Liver (tissue), 9 donors: ENCODE measurements around the gene MAP2K4. TPM values are rescaled to one million over a fixed set of nuclear protein-coding genes. Genes with fewer than 3 reads are reported as not detected.

ENCODE experiments used
- DNase-seq: peaks from one replicate; pipeline ENCODE4 v3.0.0-alpha.2; 2017; ENCODE audit warnings: low spot score
- H3K27ac ChIP-seq, 2 donors: one replicate each; pipeline ENCODE4 v1.7.0; 2013; ENCODE audit warnings: inconsistent platforms in 2 of 2, low read length in 2 of 2, control low read depth in 1 of 2, low read depth in 1 of 2, mild to moderate bottlenecking in 1 of 2
- H3K27me3 ChIP-seq, 4 donors: one replicate each; pipeline versions ENCODE4 v1.6.1 to v1.7.0; 2013; ENCODE audit warnings: low read length in 3 of 4, inconsistent platforms in 1 of 4, mild to moderate bottlenecking in 1 of 4, moderate library complexity in 1 of 4; ENCODE audit not compliant: control insufficient read depth in 4 of 4, insufficient read depth in 4 of 4
- H3K36me3 ChIP-seq, 4 donors: one replicate each; pipeline versions ENCODE4 v1.6.1 to v1.7.0; 2013; ENCODE audit warnings: low read length in 3 of 4, mild to moderate bottlenecking in 3 of 4, low read depth in 1 of 4, moderate library complexity in 1 of 4; ENCODE audit not compliant: control insufficient read depth in 4 of 4, insufficient read depth in 3 of 4
- H3K4me1 ChIP-seq, 4 donors: one replicate each; pipeline versions ENCODE4 v1.6.1 to v1.7.0; 2013; ENCODE audit warnings: low read length in 3 of 4, mild to moderate bottlenecking in 3 of 4, moderate library complexity in 1 of 4; ENCODE audit not compliant: control insufficient read depth in 4 of 4, insufficient read depth in 4 of 4
- H3K4me3 ChIP-seq, 3 donors: one replicate each; pipeline versions ENCODE4 v1.6.1 to v1.7.0; 2013; ENCODE audit warnings: low read length in 3 of 3, control low read depth in 1 of 3, low read depth in 1 of 3, mild to moderate bottlenecking in 1 of 3
- H3K9ac ChIP-seq, 2 donors: one replicate each; pipeline ENCODE4 v1.7.0; 2013; ENCODE audit warnings: low read length in 2 of 2, mild to moderate bottlenecking in 2 of 2, moderate library complexity in 2 of 2, control low read depth in 1 of 2, low read depth in 1 of 2
- H3K9me3 ChIP-seq, 4 donors: one replicate each; pipeline versions ENCODE4 v1.6.1 to v1.7.0; 2013; ENCODE audit warnings: low read length in 3 of 4; ENCODE audit not compliant: control insufficient read depth in 4 of 4
- EGR1 ChIP-seq, 2 donors: IDR thresholded peaks; 2 replicates each; pipeline ENCODE4 v1.6.1; 2016 to 2018; ENCODE audit warnings: antibody characterized with exemption in 2 of 2, low read depth in 2 of 2
- FOXA1 ChIP-seq: IDR thresholded peaks from 2 replicates; pipeline ENCODE4 v1.6.1; 2016; ENCODE audit warnings: antibody characterized with exemption
- FOXA2 ChIP-seq: IDR thresholded peaks from 2 replicates; pipeline ENCODE4 v1.6.1; 2016; ENCODE audit warnings: antibody characterized with exemption
- GABPA ChIP-seq, 2 donors: IDR thresholded peaks in 1 of 2; conservative IDR thresholded peaks in 1 of 2; 2 replicates each; pipeline ENCODE4 v1.6.1; 2016; ENCODE audit warnings: antibody characterized with exemption in 2 of 2, mild to moderate bottlenecking in 1 of 2, moderate library complexity in 1 of 2
- HNF4A ChIP-seq, 2 donors: conservative IDR thresholded peaks; 2 replicates each; pipeline ENCODE4 v1.6.1; 2016; ENCODE audit warnings: antibody characterized with exemption in 2 of 2, mild to moderate bottlenecking in 2 of 2
- HNF4G ChIP-seq: IDR thresholded peaks from 2 replicates; pipeline ENCODE4 v1.6.1; 2016; ENCODE audit warnings: antibody characterized with exemption
- RAD21 ChIP-seq, 2 donors: IDR thresholded peaks; 2 replicates each; pipeline ENCODE4 v1.6.1; 2016; ENCODE audit warnings: antibody characterized with exemption in 2 of 2, mild to moderate bottlenecking in 2 of 2
- SP1 ChIP-seq: IDR thresholded peaks from 2 replicates; pipeline ENCODE4 v1.6.1; 2018; ENCODE audit warnings: antibody characterized with exemption, mild to moderate bottlenecking
- TAF1 ChIP-seq: conservative IDR thresholded peaks from 2 replicates; pipeline ENCODE4 v1.6.1; 2016; ENCODE audit warnings: antibody characterized with exemption, mild to moderate bottlenecking
- YY1 ChIP-seq: IDR thresholded peaks from 2 replicates; pipeline ENCODE4 v1.6.1; 2016; ENCODE audit warnings: antibody characterized with exemption, mild to moderate bottlenecking
- WGBS: extraction: QIAGEN DNeasy Blood & Tissue Kit; methylation state at CpG from one replicate; pipeline ENCODE4 v1.1.7; 2013; 5-methylcytosine and 5-hydroxymethylcytosine counted together
- polyA plus RNA-seq, 2 donors: library from polyadenylated mRNA; stranded (reverse) in 1 of 2; unstranded in 1 of 2; fragments of 200-250 nt in 1 of 2; fragments of >200 nt in 1 of 2; fragmentation: Nextera tagmentation in 1 of 2; extraction: Ambion mirVana in 1 of 2; gene quantifications; one replicate each; pipeline versions ENCODE4 v1.2.1 to v1.2.3, GENCODE V29; 2013 to 2015
- total RNA-seq, 2 donors: library from RNA; depleted of rRNA; stranded (reverse); fragments of >200 nt; gene quantifications; one replicate each; pipeline ENCODE4 v1.2.3, GENCODE V29; 2014
- TF ChIP-seq, protein P1 (sequence below): IDR thresholded peaks from 2 replicates; pipeline ENCODE4 v1.6.1; 2016; ENCODE audit warnings: antibody characterized with exemption
- TF ChIP-seq, protein P2 (sequence below): IDR thresholded peaks from 2 replicates; pipeline ENCODE4 v1.6.1; 2016; ENCODE audit warnings: antibody characterized with exemption, mild to moderate bottlenecking
- TF ChIP-seq, protein P3 (sequence below): IDR thresholded peaks from 2 replicates; pipeline ENCODE4 v1.6.1; 2016; ENCODE audit warnings: antibody characterized with exemption
- TF ChIP-seq, protein P4 (sequence below): IDR thresholded peaks from 2 replicates; pipeline ENCODE4 v1.6.1; 2016; ENCODE audit warnings: antibody characterized with exemption
- donor health status: healthy.
- donor health status: healthy.
- donor health status: healthy.
- donor health status: healthy.
- donor health status: healthy.

The MAP2K4 gene
- total and polyA plus RNA-seq, 4 donors: 9.2 to 23.8 (median 14.7) TPM

DNA sequence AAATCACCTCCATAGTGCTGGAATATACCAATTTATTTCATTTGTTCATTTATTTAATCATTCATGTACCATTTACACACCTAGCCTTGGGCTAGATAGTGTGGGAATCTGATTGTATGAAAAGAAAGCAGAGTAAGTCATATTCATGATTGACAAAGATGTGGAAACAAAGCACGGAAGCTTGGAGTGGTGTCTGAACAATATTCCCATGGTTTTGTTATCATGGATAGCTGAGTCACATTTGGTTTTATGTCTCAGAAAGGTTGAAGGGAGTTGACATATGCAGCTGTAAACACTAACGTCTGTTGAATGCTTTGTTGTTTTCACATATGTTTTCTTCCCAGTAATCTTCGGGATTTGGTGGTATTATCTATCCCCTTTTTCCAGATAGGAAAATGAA, 76.6 kb downstream of the MAP2K4 start:
- TF ChIP-seq FOXA2 (no peak), YY1 (no peak), EGR1 (IDR thresholded peaks at IDR 0.05; ENCODE audit: low read depth in 2 of 2) (no peak), TAF1 (no peak), HNF4G (no peak)
- TF ChIP-seq, protein P1, sequence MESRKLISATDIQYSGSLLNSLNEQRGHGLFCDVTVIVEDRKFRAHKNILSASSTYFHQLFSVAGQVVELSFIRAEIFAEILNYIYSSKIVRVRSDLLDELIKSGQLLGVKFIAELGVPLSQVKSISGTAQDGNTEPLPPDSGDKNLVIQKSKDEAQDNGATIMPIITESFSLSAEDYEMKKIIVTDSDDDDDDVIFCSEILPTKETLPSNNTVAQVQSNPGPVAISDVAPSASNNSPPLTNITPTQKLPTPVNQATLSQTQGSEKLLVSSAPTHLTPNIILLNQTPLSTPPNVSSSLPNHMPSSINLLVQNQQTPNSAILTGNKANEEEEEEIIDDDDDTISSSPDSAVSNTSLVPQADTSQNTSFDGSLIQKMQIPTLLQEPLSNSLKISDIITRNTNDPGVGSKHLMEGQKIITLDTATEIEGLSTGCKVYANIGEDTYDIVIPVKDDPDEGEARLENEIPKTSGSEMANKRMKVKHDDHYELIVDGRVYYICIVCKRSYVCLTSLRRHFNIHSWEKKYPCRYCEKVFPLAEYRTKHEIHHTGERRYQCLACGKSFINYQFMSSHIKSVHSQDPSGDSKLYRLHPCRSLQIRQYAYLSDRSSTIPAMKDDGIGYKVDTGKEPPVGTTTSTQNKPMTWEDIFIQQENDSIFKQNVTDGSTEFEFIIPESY: no peak
- TF ChIP-seq, protein P2, sequence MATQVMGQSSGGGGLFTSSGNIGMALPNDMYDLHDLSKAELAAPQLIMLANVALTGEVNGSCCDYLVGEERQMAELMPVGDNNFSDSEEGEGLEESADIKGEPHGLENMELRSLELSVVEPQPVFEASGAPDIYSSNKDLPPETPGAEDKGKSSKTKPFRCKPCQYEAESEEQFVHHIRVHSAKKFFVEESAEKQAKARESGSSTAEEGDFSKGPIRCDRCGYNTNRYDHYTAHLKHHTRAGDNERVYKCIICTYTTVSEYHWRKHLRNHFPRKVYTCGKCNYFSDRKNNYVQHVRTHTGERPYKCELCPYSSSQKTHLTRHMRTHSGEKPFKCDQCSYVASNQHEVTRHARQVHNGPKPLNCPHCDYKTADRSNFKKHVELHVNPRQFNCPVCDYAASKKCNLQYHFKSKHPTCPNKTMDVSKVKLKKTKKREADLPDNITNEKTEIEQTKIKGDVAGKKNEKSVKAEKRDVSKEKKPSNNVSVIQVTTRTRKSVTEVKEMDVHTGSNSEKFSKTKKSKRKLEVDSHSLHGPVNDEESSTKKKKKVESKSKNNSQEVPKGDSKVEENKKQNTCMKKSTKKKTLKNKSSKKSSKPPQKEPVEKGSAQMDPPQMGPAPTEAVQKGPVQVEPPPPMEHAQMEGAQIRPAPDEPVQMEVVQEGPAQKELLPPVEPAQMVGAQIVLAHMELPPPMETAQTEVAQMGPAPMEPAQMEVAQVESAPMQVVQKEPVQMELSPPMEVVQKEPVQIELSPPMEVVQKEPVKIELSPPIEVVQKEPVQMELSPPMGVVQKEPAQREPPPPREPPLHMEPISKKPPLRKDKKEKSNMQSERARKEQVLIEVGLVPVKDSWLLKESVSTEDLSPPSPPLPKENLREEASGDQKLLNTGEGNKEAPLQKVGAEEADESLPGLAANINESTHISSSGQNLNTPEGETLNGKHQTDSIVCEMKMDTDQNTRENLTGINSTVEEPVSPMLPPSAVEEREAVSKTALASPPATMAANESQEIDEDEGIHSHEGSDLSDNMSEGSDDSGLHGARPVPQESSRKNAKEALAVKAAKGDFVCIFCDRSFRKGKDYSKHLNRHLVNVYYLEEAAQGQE: no peak
- TF ChIP-seq, protein P3, sequence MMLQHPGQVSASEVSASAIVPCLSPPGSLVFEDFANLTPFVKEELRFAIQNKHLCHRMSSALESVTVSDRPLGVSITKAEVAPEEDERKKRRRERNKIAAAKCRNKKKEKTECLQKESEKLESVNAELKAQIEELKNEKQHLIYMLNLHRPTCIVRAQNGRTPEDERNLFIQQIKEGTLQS: no peak
- Histone ChIP-seq H3K9me3 (peaks cover 0 to 3% (median 0%) of the 10 kb centered on the region in 4 donors), H3K27ac (no peak overlapping the region), H3K4me3 (no peak overlapping the region), H3K4me1 (peaks cover 0 to 5% (median 0%) of the 10 kb centered on the region in 4 donors), H3K36me3 (peaks cover 0 to 13% (median 5%) of the 10 kb centered on the region in 4 donors), H3K9ac (no peak overlapping the region), H3K27me3 (no peaks in the 10 kb centered on the region)
- no peak for DNase-seq
- WGBS: 94% methylated on average over 3 of the region's 3 CpGs

DNA sequence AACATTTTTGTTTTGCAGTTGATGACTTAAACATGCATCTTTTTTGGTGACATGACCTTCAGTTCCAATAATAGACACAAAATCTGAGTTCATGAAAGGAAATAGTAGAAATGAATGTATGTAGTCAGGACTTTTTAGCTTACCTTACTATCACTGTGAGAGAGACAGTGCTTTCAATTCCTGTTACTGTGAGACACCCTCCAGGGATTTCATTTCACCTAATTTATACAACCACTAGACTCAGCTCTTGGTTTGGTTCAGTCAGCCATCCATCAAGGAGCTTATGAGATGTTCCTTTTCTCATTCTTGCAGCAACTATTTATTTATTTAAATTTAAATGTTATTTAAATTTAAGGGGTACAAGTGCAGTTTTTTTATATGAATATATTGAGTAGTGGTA, 77.9 kb downstream of the MAP2K4 start:
- Histone ChIP-seq H3K4me1 (peaks cover 0 to 5% (median 0%) of the 10 kb centered on the region in 4 donors), H3K4me3 (no peak overlapping the region), H3K9ac (no peak overlapping the region), H3K9me3 (peaks cover 0 to 3% (median 0%) of the 10 kb centered on the region in 4 donors), H3K27me3 (no peaks in the 10 kb centered on the region), H3K27ac (no peak overlapping the region), H3K36me3 (peaks cover 0 to 13% (median 5%) of the 10 kb centered on the region in 4 donors)
- no peak for DNase-seq
- TF ChIP-seq HNF4G (no peak), TAF1 (no peak), RAD21 (IDR thresholded peaks at IDR 0.05) (no peak), YY1 (no peak), HNF4A (conservative IDR thresholded peaks at IDR 0.05) (no peak), EGR1 (IDR thresholded peaks at IDR 0.05; ENCODE audit: low read depth in 2 of 2) (no peak), SP1 (no peak)
- TF ChIP-seq, protein P4, sequence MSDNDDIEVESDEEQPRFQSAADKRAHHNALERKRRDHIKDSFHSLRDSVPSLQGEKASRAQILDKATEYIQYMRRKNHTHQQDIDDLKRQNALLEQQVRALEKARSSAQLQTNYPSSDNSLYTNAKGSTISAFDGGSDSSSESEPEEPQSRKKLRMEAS: no peak

DNA sequence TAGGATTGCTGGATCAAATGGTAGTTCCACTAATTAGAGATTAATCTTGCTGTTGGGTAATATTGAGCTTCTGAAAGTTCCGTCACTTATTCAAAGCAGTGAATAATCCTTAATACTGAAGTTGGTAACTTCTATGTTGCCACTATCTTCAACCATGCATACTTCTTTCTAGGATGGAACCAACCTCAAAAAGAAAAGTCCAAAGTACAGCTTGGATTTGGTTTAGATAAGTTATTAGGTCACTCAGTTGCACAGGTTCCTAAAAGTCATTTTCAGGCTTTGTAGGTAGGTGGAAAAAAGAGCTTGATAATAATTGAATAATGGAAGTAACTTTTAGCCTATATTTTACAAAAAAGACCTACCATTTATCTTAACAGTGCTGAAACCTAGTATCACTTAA, 78.7 kb downstream of the MAP2K4 start:
- no peak for DNase-seq
- Histone ChIP-seq H3K27me3 (no peaks in the 10 kb centered on the region), H3K4me3 (no peak overlapping the region), H3K36me3 (peaks cover 0 to 13% (median 5%) of the 10 kb centered on the region in 4 donors), H3K9ac (no peak overlapping the region), H3K27ac (no peak overlapping the region), H3K4me1 (peaks cover 0 to 5% (median 0%) of the 10 kb centered on the region in 4 donors), H3K9me3 (peaks cover 0 to 3% (median 0%) of the 10 kb centered on the region in 4 donors)
- no peak for TF ChIP-seq GABPA (IDR thresholded peaks at IDR 0.05 in 1 of 2, conservative IDR thresholded peaks at IDR 0.05 in 1 of 2)
- TF ChIP-seq, protein P4: no peak
- peak; percentile 12 for TF ChIP-seq YY1
- TF ChIP-seq FOXA1: no peak
- TF ChIP-seq, protein P1: no peak
- TF ChIP-seq, protein P3: no peak
- no peak for TF ChIP-seq EGR1 (IDR thresholded peaks at IDR 0.05; ENCODE audit: low read depth in 2 of 2)
- TF ChIP-seq FOXA2: no peak
- peak; percentile 61 to 74 for TF ChIP-seq HNF4A (conservative IDR thresholded peaks at IDR 0.05)
- WGBS: 98% methylated on average over 1 of the region's 1 CpG
